Adipocyte (in vitro differentiated cells): ENCODE measurements around the gene CLDN20.
"Not testable (repeated sequence)": the region's sequence is repeated elsewhere in the genome, so short reads cannot be mapped to it uniquely, and the experiment has no call there.

ENCODE experiments used
- DNase-seq: peaks from one replicate; pipeline ENCODE4 v3.0.0-alpha.2; 2015; ENCODE audit warnings: low read depth
- H3K27me3 ChIP-seq: replicated peaks from 2 replicates; pipeline ENCODE4 v1.7.0; 2013; ENCODE audit warnings: mild to moderate bottlenecking, low read length, moderate library complexity; ENCODE audit not compliant: control insufficient read depth, insufficient read depth
- H3K36me3 ChIP-seq: 2 replicates; pipeline ENCODE4 v1.7.0; 2013; ENCODE audit warnings: low read length, mild to moderate bottlenecking, moderate library complexity; ENCODE audit not compliant: control insufficient read depth, insufficient read depth, severe bottlenecking
- H3K4me1 ChIP-seq: 2 replicates; pipeline ENCODE4 v1.7.0; 2013; ENCODE audit warnings: mild to moderate bottlenecking, low read length, moderate library complexity; ENCODE audit not compliant: control insufficient read depth, insufficient read depth
- H3K4me3 ChIP-seq: 2 replicates; pipeline ENCODE4 v1.7.0; 2013; ENCODE audit warnings: mild to moderate bottlenecking, low read length, moderate library complexity
- H3K9ac ChIP-seq: 2 replicates; pipeline ENCODE4 v1.7.0; 2013; ENCODE audit warnings: mild to moderate bottlenecking, low read length, moderate library complexity
- H3K9me3 ChIP-seq: 2 replicates; pipeline ENCODE4 v1.7.0; 2013; ENCODE audit warnings: mild to moderate bottlenecking, low read length, moderate library complexity; ENCODE audit not compliant: control insufficient read depth

The CLDN20 gene

DNA sequence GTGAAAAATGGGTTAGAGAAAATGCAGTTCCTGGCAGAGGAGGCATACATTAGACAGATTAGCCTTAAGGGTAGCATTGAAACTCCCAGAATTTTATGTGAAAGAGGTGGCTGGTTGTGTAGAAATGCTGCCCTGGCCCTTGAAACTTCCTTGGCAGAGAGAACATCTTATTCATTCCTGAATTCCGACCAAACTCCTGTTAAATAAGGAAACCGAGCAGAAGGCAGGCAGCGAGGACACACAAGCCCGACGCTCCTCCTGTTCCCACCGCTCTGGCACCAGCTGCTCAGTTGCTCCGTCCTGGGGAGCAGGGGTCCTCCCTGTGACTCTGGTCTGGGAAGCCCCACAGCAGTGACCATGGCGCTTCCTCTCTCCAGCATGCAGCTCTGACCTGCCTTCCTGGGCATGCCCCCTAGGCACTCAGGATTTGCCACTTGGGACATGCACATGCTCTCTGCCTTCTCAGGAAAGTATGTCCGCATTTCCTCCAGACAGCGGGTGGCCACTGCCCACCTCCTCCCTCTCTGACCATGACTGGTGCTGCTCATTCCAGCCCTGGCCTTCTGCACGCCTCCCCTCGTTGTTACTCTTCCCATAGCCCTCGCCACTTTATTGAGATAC, 35.2 kb upstream of the CLDN20 start:
- no peak for DNase-seq
- Histone ChIP-seq H3K9me3 (no peaks in the 10 kb centered on the region), H3K4me1 (peaks cover 16% of the 10 kb centered on the region), H3K27me3 (no peaks in the 10 kb centered on the region), H3K4me3 (no peak overlapping the region), H3K9ac (no peak overlapping the region), H3K36me3 (no peaks in the 10 kb centered on the region)

DNA sequence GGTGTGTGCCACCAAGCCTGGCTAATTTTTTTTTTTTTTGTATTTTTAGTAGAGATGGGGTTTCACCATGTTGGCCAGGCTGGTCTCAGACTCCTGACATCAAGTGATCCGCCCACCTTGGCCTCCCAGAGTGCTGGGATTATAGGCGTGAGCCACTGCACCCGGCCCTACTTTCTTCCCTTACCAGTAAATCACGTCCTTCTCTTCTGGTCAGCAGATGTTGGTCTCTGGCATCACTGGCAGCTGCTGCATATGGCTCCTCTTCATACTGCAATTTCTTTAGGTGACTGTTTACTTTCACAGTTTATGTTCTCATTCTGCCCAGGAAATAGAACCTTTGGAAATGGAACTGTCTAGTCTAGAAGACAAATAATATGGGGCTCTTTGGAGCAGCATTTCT, 32.8 kb upstream of the CLDN20 start:
- not testable (repeated sequence) for H3K9ac ChIP-seq, H3K9me3 ChIP-seq, H3K27me3 ChIP-seq, DNase-seq, H3K4me1 ChIP-seq, H3K36me3 ChIP-seq, H3K4me3 ChIP-seq

DNA sequence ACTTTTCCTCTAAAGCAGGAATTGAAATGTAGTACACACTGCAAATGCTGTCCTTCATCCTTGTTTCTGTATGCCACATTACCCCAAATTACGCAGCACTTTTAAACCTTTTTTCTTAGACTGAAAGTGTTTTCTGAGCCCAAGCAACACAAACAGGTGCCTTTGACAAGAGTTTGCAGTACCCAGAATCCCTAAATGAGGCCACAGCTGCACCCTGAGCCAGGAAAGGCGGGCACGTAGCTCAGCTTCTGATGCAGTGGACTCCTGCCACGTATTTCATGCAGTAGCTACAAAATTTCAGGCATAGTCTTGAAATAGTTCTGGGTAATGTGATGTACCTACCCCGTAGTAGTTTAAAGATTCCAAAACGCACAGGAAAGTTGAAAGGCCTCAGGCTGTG, 31.0 kb upstream of the CLDN20 start:
- H3K9me3 ChIP-seq, result no peaks in the 10 kb centered on the region
- H3K4me3 ChIP-seq, result no peak overlapping the region
- H3K36me3 ChIP-seq, result no peaks in the 10 kb centered on the region
- peaks cover 9% of the 10 kb centered on the region for H3K4me1 ChIP-seq
- DNase-seq, result no peak
- H3K9ac ChIP-seq, result no peak overlapping the region
- no peaks in the 10 kb centered on the region for H3K27me3 ChIP-seq

DNA sequence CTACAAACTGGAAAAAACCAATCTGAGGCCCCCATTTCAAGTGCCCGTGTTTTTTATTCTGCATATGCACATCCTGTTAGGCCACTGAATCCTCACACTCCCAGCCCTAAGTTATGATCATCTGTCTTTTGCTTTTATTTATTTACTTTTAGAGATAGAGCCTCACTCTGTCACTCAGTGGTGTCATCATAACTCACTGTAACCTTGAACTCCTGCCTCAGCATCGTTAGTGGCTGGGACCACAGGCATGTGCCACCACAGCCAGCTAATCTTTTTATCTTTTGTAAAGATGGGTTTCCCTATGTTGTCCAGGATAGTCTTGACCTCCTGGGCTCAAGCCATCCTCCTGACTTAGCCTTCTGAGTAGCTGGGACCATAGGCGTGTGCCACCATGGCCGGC, 29.6 kb upstream of the CLDN20 start:
- Histone ChIP-seq H3K36me3 (no peaks in the 10 kb centered on the region), H3K27me3 (no peaks in the 10 kb centered on the region)

DNA sequence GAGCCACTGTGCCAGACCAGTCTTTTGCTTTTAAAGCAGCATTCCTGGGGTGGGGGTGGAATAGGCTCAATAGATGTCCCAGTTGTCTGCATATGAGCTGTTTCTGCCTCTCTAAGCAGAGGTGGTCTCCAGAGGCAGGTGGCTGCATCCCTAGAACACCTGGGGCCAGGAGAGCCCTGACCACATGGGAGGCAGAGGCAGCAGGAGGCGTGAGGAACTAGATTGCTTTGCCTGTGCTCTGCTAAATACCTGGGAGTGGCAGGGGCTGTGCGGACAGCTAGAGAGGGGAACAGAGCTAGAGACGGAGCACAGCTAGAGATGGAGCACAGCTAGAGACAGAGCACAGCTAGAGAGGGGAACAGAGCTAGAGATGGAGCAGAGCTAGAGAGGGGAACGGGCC, 29.1 kb upstream of the CLDN20 start:
- Histone ChIP-seq H3K4me1 (no peaks in the 10 kb centered on the region), H3K4me3 (no peak overlapping the region), H3K36me3 (no peaks in the 10 kb centered on the region), H3K27me3 (no peaks in the 10 kb centered on the region), H3K9ac (no peak overlapping the region), H3K9me3 (no peaks in the 10 kb centered on the region)
- no peak for DNase-seq

More for the DNA sequence above, 29.6 kb upstream of the CLDN20 start:
- H3K4me3 ChIP-seq, result no peak overlapping the region
- H3K9me3 ChIP-seq, result no peaks in the 10 kb centered on the region
- H3K4me1 ChIP-seq, result no peaks in the 10 kb centered on the region
- no peak overlapping the region for H3K9ac ChIP-seq
- DNase-seq, result no peak

DNA sequence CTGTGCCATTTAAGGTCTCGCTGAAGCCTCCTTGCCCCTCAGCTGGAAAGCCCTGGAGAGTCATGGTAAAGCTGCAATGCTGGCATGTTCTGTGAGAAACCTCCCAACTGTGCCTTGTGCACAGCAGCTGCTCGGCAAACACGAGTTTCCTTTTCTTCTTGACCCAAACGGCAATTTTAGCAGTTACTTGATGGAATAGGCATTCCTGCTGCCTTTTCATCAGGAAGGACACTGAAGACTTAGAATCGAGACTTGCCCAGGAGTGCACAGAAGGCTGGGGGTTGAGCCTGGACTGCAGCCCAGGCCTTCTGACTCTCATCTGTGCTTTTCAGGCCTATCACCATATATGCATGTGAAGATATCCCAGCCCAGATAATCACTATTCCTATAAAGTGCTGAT, 28.7 kb upstream of the CLDN20 start:
- H3K27me3 ChIP-seq, result no peaks in the 10 kb centered on the region
- no peak overlapping the region for H3K9ac ChIP-seq
- no peaks in the 10 kb centered on the region for H3K4me1 ChIP-seq
- no peak for DNase-seq
- H3K4me3 ChIP-seq, result no peak overlapping the region
- H3K9me3 ChIP-seq, result no peaks in the 10 kb centered on the region
- no peaks in the 10 kb centered on the region for H3K36me3 ChIP-seq

DNA sequence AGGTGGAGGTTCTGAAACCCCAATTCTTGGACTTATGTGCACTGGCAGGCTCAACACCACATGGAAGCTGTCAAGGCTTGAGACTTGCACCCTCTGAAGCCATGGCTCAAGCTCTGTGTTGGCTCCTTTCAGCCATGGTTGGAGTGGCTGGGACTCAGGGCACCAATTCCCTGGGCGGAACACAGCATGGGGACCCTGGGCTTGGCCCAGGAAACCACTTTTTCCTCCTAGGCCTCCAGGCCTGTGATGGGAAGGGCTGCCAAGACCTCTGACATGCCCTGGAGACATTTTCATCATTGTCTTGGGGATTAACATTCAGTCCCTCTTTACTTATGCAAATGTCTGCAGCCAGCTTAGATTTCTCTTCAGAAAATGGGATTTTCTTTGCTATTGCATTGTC, 26.2 kb upstream of the CLDN20 start:
- DNase-seq, result no peak
- no peaks in the 10 kb centered on the region for H3K4me1 ChIP-seq
- H3K4me3 ChIP-seq, result no peak overlapping the region
- H3K27me3 ChIP-seq, result no peaks in the 10 kb centered on the region
- no peak overlapping the region for H3K9ac ChIP-seq
- no peaks in the 10 kb centered on the region for H3K36me3 ChIP-seq
- H3K9me3 ChIP-seq, result no peaks in the 10 kb centered on the region

DNA sequence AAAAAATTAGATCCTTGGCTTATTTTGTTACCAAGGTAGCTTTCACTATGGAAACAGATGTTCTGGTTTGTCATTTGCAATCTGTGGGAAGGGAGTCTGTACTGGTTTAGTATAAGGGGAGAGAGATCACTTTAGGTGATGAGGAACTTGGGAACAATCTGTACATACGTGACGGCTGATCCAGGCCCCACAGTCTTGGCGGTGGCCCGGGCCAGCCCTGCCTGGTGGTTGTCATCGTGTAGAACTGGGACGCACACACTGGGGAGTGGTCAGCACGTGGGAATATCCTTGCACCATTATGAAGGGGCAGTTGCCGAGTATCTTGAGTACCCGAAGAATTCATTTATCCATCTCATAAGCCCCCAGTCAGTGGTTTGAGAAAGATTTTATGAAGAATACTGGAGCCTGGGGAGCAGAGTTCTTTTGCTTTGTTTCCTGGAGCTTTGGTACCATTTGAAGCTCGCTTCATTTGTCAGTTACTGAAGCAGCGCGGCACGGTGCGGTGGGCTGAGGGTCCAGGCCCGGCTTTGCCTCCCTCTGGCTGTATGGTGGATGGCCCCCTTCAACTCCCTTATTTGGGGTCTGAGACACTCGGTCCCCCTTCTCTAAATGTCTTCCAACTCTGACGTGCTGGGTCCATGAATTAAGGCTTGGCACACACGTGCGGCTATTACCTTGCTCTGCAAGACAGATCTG, 22.8 kb upstream of the CLDN20 start:
- H3K4me1 ChIP-seq, result no peaks in the 10 kb centered on the region
- no peak overlapping the region for H3K9ac ChIP-seq
- H3K27me3 ChIP-seq, result no peaks in the 10 kb centered on the region
- no peak overlapping the region for H3K4me3 ChIP-seq
- no peaks in the 10 kb centered on the region for H3K9me3 ChIP-seq
- no peaks in the 10 kb centered on the region for H3K36me3 ChIP-seq
- DNase-seq, result no peak

DNA sequence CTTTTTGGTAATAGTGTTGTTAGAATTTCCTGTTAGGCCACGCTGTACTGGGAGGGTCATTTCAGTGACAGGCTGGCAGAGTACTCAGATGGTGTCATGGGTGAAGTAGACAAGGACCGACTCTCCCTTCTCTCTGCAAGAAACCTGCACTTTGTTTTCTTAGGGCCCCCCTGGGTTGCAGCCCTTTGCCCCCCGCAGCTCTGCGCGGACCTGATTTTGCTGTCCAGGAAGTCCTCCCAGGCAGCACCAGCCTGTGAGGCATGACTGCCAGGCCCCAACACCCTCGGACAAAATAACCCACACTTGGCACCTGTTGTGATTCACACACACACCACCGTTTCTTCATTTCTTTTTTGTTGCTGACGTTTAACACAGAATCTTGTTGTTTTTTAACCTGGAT, 21.8 kb upstream of the CLDN20 start:
- Histone ChIP-seq H3K4me1 (no peaks in the 10 kb centered on the region), H3K36me3 (no peaks in the 10 kb centered on the region), H3K9ac (no peak overlapping the region), H3K4me3 (no peak overlapping the region), H3K9me3 (no peaks in the 10 kb centered on the region), H3K27me3 (no peaks in the 10 kb centered on the region)
- DNase-seq, result no peak

DNA sequence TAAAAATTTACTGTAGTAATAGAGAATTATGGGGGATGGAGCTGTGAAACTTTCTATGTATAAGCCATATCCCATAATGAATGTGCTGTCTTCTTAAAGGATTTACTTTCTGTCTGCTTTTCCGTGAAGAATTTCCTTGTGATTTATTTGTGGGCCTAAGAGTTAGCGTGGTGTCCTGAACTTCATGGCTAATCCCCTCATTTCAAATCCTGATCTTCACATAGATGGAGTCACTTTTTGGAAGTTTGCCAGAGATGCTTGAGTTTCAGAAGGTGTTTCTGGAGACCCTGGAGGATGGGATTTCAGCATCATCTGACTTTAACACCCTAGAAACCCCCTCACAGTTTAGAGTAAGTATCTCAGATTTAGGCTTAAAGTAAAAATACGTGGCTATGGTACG, 19.4 kb upstream of the CLDN20 start:
- Histone ChIP-seq H3K36me3 (no peaks in the 10 kb centered on the region), H3K4me3 (no peak overlapping the region), H3K4me1 (peaks cover 5% of the 10 kb centered on the region), H3K9me3 (no peaks in the 10 kb centered on the region), H3K9ac (no peak overlapping the region), H3K27me3 (no peaks in the 10 kb centered on the region)
- no peak for DNase-seq

DNA sequence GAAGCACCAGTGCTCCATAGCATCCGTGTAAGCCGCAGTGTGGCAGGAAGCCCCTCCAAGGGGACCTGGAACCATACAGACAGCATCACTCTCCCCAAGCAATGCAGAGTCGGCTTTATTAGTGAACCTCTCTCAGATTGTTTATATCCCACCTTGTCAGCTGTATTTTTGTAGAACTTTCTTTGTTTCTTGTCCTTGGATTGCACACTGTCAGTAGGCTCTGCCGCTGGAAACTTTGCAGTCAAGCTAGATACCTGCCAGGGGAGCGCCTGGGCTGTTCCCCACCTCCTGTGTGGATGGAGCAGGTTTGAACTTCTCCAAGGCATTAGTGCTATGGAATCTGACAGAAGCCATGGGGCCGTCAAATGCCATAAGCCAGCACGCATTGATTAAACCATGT, 18.6 kb upstream of the CLDN20 start:
- peaks cover 5% of the 10 kb centered on the region for H3K4me1 ChIP-seq
- no peaks in the 10 kb centered on the region for H3K36me3 ChIP-seq
- no peaks in the 10 kb centered on the region for H3K9me3 ChIP-seq
- no peaks in the 10 kb centered on the region for H3K27me3 ChIP-seq
- no peak overlapping the region for H3K4me3 ChIP-seq
- no peak for DNase-seq
- H3K9ac ChIP-seq, result no peak overlapping the region

DNA sequence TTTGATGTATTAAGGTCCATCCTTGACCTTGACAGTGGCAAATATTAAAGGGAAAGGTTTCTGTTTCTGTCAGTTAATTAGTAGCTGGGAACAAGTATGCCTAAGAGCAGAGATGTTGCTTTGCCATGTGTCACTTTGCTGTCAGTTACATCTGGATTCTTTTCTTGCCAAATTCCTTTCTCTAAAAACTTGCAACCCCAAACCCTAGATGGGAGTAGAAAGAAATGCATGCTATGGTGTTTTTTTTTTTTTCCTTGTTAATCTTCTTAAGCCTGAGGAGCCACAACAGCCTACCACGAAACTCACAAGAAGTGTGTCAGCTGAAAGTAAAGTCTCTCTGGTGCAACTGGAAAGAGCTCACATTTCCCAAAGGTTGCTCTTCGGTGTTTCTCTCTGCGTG, 18.0 kb upstream of the CLDN20 start:
- Histone ChIP-seq H3K27me3 (no peaks in the 10 kb centered on the region), H3K9me3 (no peaks in the 10 kb centered on the region), H3K9ac (no peak overlapping the region), H3K4me3 (no peak overlapping the region), H3K4me1 (peaks cover 5% of the 10 kb centered on the region), H3K36me3 (peaks cover 3% of the 10 kb centered on the region)
- peak; percentile 37 for DNase-seq
